ENCODE measurements around the gene DDX42.
"Not testable (repeated sequence)": the region's sequence is repeated elsewhere in the genome, so short reads cannot be mapped to it uniquely, and the experiment has no call there.

DDX42 gene

GRCh38 chr17:63783522-63783921 is 9.6 kb downstream of the DDX42 start:
- no peak for DNase-seq

DNA sequence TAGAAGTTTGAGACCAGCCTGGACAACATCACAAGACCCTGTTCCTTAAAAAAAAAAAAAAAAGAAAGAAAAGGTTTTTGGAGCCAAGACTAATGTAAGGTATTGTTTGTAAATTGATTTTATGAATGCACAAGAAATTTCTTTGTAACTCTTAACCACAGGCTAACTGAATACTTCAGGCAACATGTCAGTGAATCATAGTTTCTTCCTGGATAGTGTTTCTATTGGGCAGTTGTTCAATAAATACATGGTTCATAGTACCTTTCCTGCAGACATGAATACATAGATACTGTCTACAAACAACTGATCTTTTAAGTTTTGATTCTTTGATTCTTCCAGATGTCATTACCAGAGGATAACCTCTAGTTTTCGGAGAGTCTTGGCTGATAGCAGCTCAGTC is 11.6 kb downstream of the DDX42 start:
- no peak for DNase-seq

DNA sequence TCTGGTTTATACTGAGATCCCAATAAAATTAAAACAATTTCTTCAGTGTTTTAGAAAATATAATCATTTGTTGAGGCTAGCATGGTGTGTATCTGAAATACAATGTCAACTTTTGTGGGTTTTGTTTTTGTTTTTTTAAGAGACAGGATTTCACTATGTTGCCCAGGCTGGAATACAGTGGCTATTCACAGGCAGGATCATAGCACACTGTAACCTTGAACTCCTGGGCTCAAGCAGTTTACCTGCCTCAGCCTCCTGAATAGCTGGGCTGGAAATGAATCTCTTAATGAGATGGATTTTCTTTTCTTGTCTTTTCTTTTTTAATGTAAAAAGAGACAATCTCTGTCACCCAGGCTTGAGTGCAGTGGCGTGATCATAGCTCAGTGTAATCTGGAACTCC is 12.1 kb downstream of the DDX42 start:
- DNase-seq, result no peak

- no peak for DNase-seq
Observed at GRCh38 chr17:63786971-63787711, 13.2 kb downstream of the DDX42 start.

DNA sequence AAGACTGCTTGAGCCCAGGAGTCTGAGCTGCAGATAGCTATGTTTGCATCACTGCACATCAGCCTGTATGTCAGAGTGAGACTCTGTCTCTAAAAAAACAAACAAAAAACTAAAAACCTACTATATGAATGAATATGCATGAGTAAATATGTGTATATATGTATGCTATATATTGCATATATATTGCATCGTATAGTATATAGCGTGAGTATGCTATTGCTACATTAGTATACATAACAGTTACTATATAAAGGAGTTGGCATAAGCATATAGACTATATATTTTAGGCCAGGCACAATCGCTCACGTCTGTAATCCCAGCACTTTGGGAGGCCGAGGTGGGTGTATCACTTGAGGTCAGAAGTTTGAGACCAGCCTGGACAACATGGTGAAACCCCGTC is 16.1 kb downstream of the DDX42 start:
- no peak for DNase-seq

- no peak for DNase-seq
Observed at GRCh38 chr17:63792055-63792729, 18.2 kb downstream of the DDX42 start.

GRCh38 chr17:63796375-63796774 is 22.4 kb downstream of the DDX42 start:
- not testable (repeated sequence) for DNase-seq

GRCh38 chr17:63798572-63799106 is 24.7 kb downstream of the DDX42 start:
- DNase-seq, result no peak

DNA sequence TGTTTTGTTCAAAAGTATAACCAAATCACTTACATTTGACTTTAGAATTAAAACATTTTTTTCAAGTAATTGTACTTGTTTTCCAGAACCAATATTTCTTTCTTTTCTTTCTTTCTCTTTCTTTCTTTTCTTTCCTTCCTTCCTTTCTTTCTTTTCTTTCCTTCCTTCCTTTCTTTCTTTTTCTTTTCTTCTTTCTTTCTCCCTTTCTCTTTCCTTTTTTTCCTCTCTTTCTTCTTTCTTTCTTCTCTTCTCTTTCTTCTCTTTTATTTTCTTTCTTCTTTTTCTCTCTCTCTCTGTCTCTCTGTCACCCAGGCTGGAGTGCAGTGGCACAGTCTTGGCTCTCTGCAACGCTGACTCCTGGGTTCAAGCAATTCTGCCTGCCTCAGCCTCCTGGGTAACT is 26.8 kb downstream of the DDX42 start:
- no peak for DNase-seq

DNA sequence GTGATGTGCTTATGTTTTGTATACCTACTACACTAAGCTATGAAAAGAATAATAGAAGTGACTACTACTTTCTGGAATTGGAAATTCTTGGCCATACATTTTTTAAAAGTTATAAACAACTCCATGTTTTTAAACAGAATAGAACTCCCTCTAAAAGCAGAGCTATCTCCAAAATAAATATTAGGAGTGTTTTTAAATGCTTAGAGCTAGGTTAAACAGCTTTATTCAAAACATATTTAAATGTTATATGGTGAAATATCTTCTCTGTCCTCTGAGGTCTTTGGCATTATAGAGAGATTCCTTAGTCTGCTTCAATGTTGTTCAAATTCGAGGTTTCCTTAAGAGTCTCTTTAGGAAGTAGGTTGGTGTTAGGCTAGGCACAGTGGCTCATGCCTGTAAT is 30.4 kb downstream of the DDX42 start:
- DNase-seq, result no peak

GRCh38 chr17:63805591-63805990 is 31.6 kb downstream of the DDX42 start:
- DNase-seq, result no peak

- no peak for DNase-seq
Observed at GRCh38 chr17:63809970-63810369, 36.0 kb downstream of the DDX42 start.

- DNase-seq, result no peak
Observed at GRCh38 chr17:63816123-63816522, 42.2 kb downstream of the DDX42 start.

DNA sequence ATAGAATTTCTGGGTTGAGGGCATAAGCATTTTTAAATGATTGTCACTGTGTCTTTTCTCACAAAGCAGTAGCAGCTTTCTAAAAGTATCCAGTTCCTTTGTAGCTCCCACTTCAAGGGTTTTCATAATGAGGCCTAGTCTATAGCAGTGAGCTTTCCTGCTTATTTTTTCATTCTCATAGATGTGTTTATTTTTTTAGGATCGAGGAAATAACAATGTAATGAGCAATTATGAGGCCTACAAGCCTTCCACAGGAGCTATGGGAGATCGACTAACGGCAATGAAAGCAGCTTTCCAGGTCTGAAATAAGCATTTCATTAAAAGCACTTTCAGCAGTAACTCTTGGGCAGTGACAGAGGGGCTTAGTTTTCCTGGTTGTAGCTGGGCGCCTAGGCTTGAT is 42.7 kb downstream of the DDX42 start:
- no peak for DNase-seq

- DNase-seq, result no peak
Observed at GRCh38 chr17:63817736-63818385, 43.9 kb downstream of the DDX42 start.

DNA sequence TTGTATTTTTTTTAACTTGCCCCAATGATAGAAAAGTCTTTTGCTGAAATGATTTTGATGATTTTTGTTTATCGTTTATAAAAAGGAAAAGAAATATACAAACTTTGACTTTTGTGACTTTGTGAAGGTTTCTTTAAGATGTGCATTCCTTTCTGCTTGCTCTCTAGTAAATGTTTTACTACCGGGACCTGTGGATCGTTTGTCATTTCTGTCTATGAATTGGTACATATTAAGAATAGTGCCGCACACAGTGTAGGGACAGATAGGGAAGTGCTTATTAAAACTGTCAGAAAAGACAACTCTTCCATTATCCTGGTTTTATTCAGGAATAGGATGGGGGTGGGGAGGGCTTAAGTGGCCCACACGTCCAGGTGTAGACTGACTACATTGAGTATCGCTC is 45.2 kb downstream of the DDX42 start:
- no peak for DNase-seq

DNA sequence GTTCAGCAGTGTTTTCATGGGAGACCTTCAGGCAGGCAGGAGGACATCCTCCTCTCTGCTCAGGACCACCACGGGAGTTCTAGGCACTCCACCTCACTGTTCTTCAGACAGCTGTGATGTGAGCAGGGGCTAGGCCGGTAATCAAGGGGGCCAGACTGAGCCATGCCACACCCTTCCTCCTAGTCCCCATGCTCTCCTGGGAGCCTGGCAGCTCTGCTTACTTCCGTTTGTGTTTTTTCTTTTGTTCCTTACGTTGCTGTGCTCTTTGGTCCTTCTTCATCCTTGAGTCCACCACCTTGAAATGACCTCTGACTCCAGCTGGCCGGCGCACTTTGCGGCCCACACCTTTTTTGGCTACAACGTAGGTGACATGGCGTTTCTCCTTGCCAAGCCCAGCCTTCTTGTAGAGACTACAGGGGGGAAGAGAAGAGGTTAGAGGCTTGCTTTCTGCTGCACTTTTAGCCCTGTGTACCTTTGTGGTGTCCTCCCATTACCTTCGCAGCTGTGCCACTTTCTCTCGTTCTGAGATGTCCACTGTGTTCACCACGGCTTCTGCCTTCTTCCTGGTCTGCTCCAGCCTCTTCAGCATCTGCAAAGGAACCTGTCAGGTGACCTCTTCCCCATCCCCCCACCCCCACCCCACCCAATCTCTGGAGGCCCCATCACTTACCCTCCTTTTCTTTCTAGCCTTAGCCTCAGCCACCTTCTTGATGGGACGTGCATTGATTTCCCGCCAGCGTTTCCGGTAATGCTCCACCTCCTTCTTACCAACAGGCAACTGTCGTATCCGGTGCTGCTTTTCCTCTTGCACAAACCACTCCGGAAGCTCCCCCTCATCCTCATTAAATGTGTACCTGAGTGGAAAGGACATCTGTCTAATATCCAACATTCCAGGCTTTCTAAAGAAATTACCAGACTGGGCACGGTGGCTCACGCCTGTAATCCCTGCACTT is 45.9 kb downstream of the DDX42 start:
- no peak for DNase-seq

DNA sequence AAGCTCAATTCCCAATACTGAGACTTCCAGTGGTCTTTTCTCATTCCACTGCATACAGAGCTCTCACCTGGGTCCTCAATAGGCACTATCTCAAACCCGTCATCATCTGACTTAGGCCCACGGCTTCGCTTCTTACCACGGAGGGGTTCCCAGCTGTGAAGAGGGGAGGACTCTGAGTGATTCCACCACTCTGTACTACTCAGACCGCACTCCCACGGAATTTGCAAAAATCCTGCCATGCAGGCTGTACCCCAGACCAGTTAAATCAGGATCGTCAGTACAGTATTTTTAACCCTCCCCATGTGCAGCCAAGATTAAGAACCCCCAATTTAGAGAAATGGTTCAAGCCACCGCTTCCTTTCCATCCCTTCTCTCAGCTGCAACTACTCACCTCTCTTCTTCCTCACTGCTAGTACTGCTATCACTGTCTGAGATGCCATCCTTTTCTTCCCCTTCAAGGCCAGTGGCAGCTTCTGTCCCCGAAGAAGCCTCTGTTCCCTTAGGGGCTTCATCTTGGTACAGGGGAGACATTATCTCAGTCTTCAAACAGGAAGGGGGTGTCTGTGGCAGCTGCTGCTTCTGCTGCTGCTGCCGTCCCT is 47.1 kb downstream of the DDX42 start:
- no peak for DNase-seq

- no peak for DNase-seq
Observed at GRCh38 chr17:63821804-63822203, 47.8 kb downstream of the DDX42 start.

GRCh38 chr17:63822537-63822936 is 48.6 kb downstream of the DDX42 start:
- DNase-seq, result no peak

DNA sequence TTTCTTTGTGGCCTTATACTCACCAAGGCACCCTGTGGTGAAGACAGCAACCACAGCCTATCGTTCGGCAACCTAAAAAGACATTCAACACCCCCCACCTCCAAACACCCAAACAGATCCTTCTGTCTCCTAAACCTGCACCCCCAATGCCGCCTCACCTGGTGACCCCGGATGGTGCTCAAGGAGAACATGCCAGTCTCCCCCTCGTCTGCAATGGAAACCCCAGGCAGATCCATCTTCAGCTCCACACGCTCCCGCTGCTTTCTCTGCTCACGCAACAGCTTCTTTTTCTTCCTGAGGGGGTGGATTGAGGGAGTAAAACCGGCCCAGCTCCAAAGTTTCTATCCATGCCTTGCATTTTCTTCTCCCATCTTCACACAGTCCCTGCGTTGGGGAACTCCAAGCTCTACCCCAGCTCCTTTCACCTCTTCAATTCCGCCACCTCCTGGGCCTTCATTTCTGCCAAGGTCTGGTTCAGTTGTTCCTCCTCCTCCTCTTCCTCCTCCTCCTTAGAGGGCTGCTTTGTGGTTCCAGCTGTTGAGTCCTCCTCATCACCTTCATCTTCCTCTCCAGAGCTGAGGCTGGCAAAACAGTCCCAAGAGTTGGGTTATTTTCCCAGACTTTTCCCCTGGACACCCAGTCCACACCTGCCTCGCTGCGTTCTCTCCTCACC is 49.8 kb downstream of the DDX42 start:
- no peak for DNase-seq

DNA sequence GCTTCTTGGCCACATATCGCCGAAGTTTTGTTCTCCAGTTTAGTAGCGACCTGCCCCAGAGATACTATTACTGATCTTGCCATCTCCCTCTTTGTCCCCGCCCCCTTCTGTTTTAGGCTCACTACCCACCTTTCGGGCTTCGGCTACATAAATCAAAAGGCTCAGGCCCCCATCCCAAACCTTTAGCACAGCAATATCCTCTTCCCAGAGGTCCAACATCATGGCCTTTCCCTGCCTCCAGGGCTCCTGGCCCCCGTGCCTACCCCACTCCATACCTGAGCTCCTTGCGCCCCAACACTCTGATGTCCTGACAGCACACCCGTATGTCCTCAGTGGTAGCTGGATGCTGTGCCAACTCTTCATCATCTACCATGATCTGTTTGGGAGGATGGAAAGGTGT is 50.4 kb downstream of the DDX42 start:
- no peak for DNase-seq
